ENCODE data around the gene MKI67. TPM values are rescaled to one million over a fixed set of nuclear protein-coding genes. Genes with fewer than 3 reads are reported as not detected.
"Not testable (repeated sequence)": the region's sequence is repeated elsewhere in the genome, so short reads cannot be mapped to it uniquely, and the experiment has no call there.

The MKI67 gene
- polyA plus RNA-seq, 1 donor from 2014 or later = 0.16 TPM

GRCh38 chr10:128169811-128170379 lies 43.7 kb upstream of the MKI67 start:
- Histone ChIP-seq H3K79me2 (replicated peaks; ENCODE audit: insufficient read depth, low read length) (no peaks in the 10 kb centered on the region), H3K36me3 (ENCODE audit: insufficient read depth, low read length) (no peaks in the 10 kb centered on the region), H2AFZ (ENCODE audit: low read depth, low read length) (no peak overlapping the region), H3K9me2 (ENCODE audit: insufficient read depth, low read length) (no peaks in the 10 kb centered on the region), H3K9me3 (ENCODE audit: low read length) (peaks cover 3% of the 10 kb centered on the region), H3K27ac (ENCODE audit: low read length) (no peak overlapping the region), H3F3A (ENCODE audit: insufficient read depth, low read length, poor library complexity, severe bottlenecking) (no peaks in the 10 kb centered on the region), H3K4me2 (ENCODE audit: low read length) (no peak overlapping the region), H3K27me3 (ENCODE audit: insufficient read depth, low read depth, low read length) (no peaks in the 10 kb centered on the region), H4K20me1 (ENCODE audit: insufficient read depth) (no peaks in the 10 kb centered on the region), H3K9ac (ENCODE audit: low read length) (no peak overlapping the region), H3K4me3 (ENCODE audit: low read length) (no peak overlapping the region)
- no peak for TF ChIP-seq EP300 (conservative IDR thresholded peaks at IDR 0.05; ENCODE audit: poor library complexity, severe bottlenecking)
- no peak for TF ChIP-seq CTCF (IDR thresholded peaks at IDR 0.05; ENCODE audit: poor library complexity, severe bottlenecking)
- TF ChIP-seq POLR2AphosphoS5 (IDR thresholded peaks at IDR 0.05) = no peak
- no peak for TF ChIP-seq TAF1 (IDR thresholded peaks at IDR 0.05; ENCODE audit: low read depth)
- TF ChIP-seq RAD21 (conservative IDR thresholded peaks at IDR 0.05) = no peak
- no peak for TF ChIP-seq MXI1 (conservative IDR thresholded peaks at IDR 0.05; ENCODE audit: poor library complexity, severe bottlenecking)
- TF ChIP-seq REST (IDR thresholded peaks at IDR 0.05; ENCODE audit: borderline replicate concordance) = no peak
- no peak for TF ChIP-seq EZH2 (IDR thresholded peaks at IDR 0.05; ENCODE audit: borderline replicate concordance, insufficient read depth, low read length, poor library complexity, severe bottlenecking)
- TF ChIP-seq SMC3 (conservative IDR thresholded peaks at IDR 0.05; ENCODE audit: poor library complexity) = no peak

GRCh38 chr10:128167926-128168520 lies 41.8 kb upstream of the MKI67 start:
- TF ChIP-seq TAF1 (IDR thresholded peaks at IDR 0.05; ENCODE audit: low read depth) = no peak
- no peak for TF ChIP-seq EZH2 (IDR thresholded peaks at IDR 0.05; ENCODE audit: borderline replicate concordance, insufficient read depth, low read length, poor library complexity, severe bottlenecking)
- TF ChIP-seq MXI1 (conservative IDR thresholded peaks at IDR 0.05; ENCODE audit: poor library complexity, severe bottlenecking) = no peak
- TF ChIP-seq RAD21 (conservative IDR thresholded peaks at IDR 0.05) = no peak
- no peak for TF ChIP-seq EP300 (conservative IDR thresholded peaks at IDR 0.05; ENCODE audit: poor library complexity, severe bottlenecking)
- TF ChIP-seq REST (IDR thresholded peaks at IDR 0.05; ENCODE audit: borderline replicate concordance) = no peak
- no peak for TF ChIP-seq SMC3 (conservative IDR thresholded peaks at IDR 0.05; ENCODE audit: poor library complexity)
- no peak for TF ChIP-seq POLR2AphosphoS5 (IDR thresholded peaks at IDR 0.05)
- H3K4me3 ChIP-seq (ENCODE audit: low read length) = no peak overlapping the region
- H3F3A ChIP-seq (ENCODE audit: insufficient read depth, low read length, poor library complexity, severe bottlenecking) = no peaks in the 10 kb centered on the region
- no peaks in the 10 kb centered on the region for H3K9me3 ChIP-seq (ENCODE audit: low read length)
- no peaks in the 10 kb centered on the region for H3K79me2 ChIP-seq (replicated peaks; ENCODE audit: insufficient read depth, low read length)
- no peak overlapping the region for H3K27ac ChIP-seq (ENCODE audit: low read length)
- H4K20me1 ChIP-seq (ENCODE audit: insufficient read depth) = no peaks in the 10 kb centered on the region
- no peaks in the 10 kb centered on the region for H3K36me3 ChIP-seq (ENCODE audit: insufficient read depth, low read length)
- H3K9ac ChIP-seq (ENCODE audit: low read length) = no peak overlapping the region
- no peak overlapping the region for H2AFZ ChIP-seq (ENCODE audit: low read depth, low read length)
- H3K27me3 ChIP-seq (ENCODE audit: insufficient read depth, low read depth, low read length) = no peaks in the 10 kb centered on the region
- H3K4me2 ChIP-seq (ENCODE audit: low read length) = no peak overlapping the region
- H3K9me2 ChIP-seq (ENCODE audit: insufficient read depth, low read length) = no peaks in the 10 kb centered on the region

- H3K36me3 ChIP-seq (ENCODE audit: insufficient read depth, low read length); H3K27ac ChIP-seq (ENCODE audit: low read length); H3K9me2 ChIP-seq (ENCODE audit: insufficient read depth, low read length); H3F3A ChIP-seq (ENCODE audit: insufficient read depth, low read length, poor library complexity, severe bottlenecking); H4K20me1 ChIP-seq (ENCODE audit: insufficient read depth); H3K27me3 ChIP-seq (ENCODE audit: insufficient read depth, low read depth, low read length); H2AFZ ChIP-seq (ENCODE audit: low read depth, low read length); H3K9ac ChIP-seq (ENCODE audit: low read length); H3K9me3 ChIP-seq (ENCODE audit: low read length); H3K4me2 ChIP-seq (ENCODE audit: low read length); H3K4me3 ChIP-seq (ENCODE audit: low read length); H3K79me2 ChIP-seq (replicated peaks; ENCODE audit: insufficient read depth, low read length): not testable (repeated sequence)
Observed at GRCh38 chr10:128167123-128167522, 40.9 kb upstream of the MKI67 start.
